ENCODE measurements around the gene MCAM.

MCAM gene

DNA sequence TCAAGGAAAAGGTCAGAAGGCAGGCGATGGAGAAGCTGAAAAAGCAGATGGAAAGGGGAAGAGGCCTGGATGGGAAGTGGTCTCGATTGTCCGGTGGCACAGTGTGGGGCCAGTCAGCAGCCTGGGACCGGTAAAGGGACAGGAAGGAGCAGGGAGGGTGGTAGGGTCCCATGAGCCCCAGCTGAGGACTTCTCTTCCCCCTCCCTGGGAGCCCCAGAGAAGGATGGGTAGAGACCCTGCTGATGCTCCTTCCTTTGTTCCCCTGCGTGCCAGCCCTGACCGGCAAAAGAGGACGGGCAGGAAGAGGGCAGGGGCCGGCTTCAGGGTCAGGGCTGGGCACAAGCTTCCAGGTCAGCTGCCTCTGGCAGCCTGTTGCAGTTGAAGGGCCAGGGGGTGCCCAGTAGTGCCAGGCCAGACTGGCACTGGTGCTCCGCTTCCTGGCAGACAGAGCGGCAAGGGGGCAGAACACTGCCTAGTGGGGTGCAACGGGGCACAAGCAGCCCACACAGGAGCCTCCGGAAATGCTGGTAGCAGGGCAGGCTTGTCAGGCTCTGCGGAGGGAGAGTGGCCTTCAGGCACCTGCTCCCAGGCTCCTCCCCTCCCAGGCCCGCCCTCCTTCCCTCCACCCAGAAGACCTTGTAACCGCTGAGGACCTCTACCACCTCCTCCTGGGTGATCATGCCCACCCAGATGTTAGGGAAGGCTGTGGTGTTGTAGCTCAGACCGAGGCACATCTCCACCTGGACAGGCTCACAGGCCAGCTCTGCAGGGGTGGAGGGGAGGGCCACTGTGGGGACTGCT, 24.5 kb upstream of the MCAM start:
- no peak for DNase-seq (ENCODE audit: low read depth)
- no peak overlapping the region for H3K4me3 ChIP-seq (ENCODE audit: control insufficient read depth, low read depth, low read length)
- no peak for TF ChIP-seq CTCF (conservative IDR thresholded peaks at IDR 0.05; ENCODE audit: control insufficient read depth, insufficient read depth, low read depth, low read length)

DNA sequence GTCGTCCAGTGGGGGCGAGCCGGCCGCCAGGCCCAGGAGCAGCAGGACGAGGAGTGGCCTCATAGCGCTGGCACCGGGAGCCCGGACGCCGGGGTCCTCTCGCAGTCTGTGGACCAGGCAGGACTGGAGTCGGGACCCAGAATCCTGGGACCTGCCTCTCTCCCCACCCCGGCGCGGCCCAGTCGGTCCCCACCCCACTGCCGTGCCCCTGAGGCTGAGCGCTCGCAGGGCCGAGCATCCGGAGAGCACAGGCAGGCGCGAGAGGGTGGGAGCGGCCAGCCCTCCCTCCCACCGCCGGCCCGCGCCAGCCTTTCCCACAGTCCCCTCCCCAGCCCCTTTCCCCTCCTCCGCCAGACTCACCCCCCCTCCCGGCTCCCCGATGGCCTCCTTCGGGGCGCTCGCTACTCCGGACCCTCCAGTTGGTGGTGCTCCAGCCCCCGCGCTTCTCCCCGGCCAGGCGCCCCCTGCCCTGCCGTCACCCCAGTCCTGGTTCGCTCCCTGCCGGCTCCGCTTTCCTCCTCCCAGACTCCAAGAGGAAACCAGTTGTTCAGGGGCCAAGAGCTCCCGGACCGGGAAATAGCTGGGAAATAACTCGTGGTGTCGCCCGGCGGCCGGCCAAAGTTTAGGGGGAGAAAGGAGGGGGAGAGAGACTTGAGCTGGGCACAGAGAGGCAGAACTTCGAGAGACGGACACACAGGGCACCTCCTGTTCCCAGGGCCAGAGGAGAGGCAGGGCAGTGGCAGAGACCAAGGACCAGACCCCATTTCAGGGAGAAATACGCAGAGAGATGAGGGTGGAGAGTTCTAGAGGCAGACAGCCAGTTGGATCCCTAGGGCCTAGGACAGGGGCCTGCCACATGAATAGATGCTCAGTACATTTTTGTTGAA, 23.6 kb upstream of the MCAM start, which contains the start of gene C1QTNF5:
TSS of gene C1QTNF5 (minus strand) at position 549 of the 887 bp plus-strand sequence. CDS start at position 63, 486 bp downstream.
- DNase-seq (ENCODE audit: low read depth): peak; percentile 67
- H3K4me3 ChIP-seq (ENCODE audit: control insufficient read depth, low read depth, low read length): peak within 1 kb of the TSS; percentile 38
- TF ChIP-seq CTCF (conservative IDR thresholded peaks at IDR 0.05; ENCODE audit: control insufficient read depth, insufficient read depth, low read depth, low read length): no peak

GRCh38 chr11:119339589-119340334, 22.8 kb upstream of the MCAM start:
- peak; percentile 52 for TF ChIP-seq CTCF (conservative IDR thresholded peaks at IDR 0.05; ENCODE audit: control insufficient read depth, insufficient read depth, low read depth, low read length)
- peak; percentile 46 for DNase-seq (ENCODE audit: low read depth)
- peak overlapping the region; percentile 38 for H3K4me3 ChIP-seq (ENCODE audit: control insufficient read depth, low read depth, low read length)

GRCh38 chr11:119338965-119339588, 22.1 kb upstream of the MCAM start:
- no peak for DNase-seq (ENCODE audit: low read depth)
- no peak for TF ChIP-seq CTCF (conservative IDR thresholded peaks at IDR 0.05; ENCODE audit: control insufficient read depth, insufficient read depth, low read depth, low read length)
- H3K4me3 ChIP-seq (ENCODE audit: control insufficient read depth, low read depth, low read length): no peak overlapping the region

DNA sequence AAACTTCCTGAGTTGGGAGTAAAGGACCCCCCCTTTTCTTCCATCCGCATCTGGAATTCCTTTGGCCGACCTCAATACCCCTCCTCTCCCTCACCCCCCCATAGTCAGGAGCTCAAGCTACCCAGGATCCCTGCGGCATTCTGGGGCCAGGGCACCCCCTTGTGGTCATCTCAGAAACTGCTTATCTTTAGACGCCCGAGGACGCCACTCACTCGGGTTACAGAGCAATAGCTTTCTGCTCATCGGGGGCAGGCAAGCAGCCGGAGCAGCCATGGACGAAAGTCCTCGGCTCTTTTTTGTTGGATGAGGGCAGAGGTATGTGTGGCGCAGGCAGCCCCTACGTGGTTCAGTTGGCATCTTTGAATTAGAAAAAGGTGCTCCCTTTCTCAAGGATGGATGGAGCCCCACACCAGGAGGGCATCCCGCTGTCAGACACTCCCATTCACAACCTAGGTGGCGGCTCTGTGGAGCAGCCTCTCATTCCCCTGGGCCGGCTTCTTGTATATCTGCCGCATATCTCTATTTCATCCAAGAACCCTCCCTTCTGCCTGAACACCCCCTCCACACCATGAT, 21.5 kb upstream of the MCAM start:
- DNase-seq (ENCODE audit: low read depth): peak; percentile 70
- H3K4me3 ChIP-seq (ENCODE audit: control insufficient read depth, low read depth, low read length): no peak overlapping the region
- TF ChIP-seq CTCF (conservative IDR thresholded peaks at IDR 0.05; ENCODE audit: control insufficient read depth, insufficient read depth, low read depth, low read length): peak; percentile 80
